Activated CD4-positive, alpha-beta T cell treated with anti-CD3 and anti-CD28 coated beads, Interleukin-2, amount 10 ng/mL, durations not matched to agents 24 days and 14 days (primary cell): ENCODE results near the gene RAB3B. TPM values are rescaled to one million over a fixed set of nuclear protein-coding genes. Genes with fewer than 3 reads are reported as not detected.
"Not testable (repeated sequence)": the region's sequence is repeated elsewhere in the genome, so short reads cannot be mapped to it uniquely, and the experiment has no call there.

Experiments used
- DNase-seq: peaks from one replicate; pipeline ENCODE4 v3.0.0; 2022
- H3K27ac Mint-ChIP-seq: one replicate; pipeline ENCODE4 v1.8.0; 2022; ENCODE audit warnings: mild to moderate bottlenecking, mixed read lengths
- H3K27me3 Mint-ChIP-seq: one replicate; pipeline ENCODE4 v1.8.0; 2022; ENCODE audit warnings: mixed read lengths
- H3K36me3 Mint-ChIP-seq: one replicate; pipeline ENCODE4 v1.8.0; 2022; ENCODE audit warnings: low read depth, mild to moderate bottlenecking, mixed read lengths
- H3K4me1 Mint-ChIP-seq: one replicate; pipeline ENCODE4 v1.8.0; 2021; ENCODE audit warnings: mixed read lengths
- H3K4me3 Mint-ChIP-seq: one replicate; pipeline ENCODE4 v1.8.0; 2022; ENCODE audit warnings: mild to moderate bottlenecking, moderate library complexity, mixed read lengths
- H3K9me3 Mint-ChIP-seq: one replicate; pipeline ENCODE4 v1.8.0; 2021; ENCODE audit warnings: mixed read lengths
- intact Hi-C: fragments of 100-400 bp; cut with micrococcal nuclease; formaldehyde crosslinking; loops from one replicate; pipeline ENCODE4 v1.15.1; 2023
- total RNA-seq: library from RNA; stranded (reverse); gene quantifications from 2 replicates; pipeline ENCODE4 v1.2.3, GENCODE V29; 2022

RAB3B gene
- total RNA-seq, 1 donor from 2014 or later: 0.02 TPM

DNA sequence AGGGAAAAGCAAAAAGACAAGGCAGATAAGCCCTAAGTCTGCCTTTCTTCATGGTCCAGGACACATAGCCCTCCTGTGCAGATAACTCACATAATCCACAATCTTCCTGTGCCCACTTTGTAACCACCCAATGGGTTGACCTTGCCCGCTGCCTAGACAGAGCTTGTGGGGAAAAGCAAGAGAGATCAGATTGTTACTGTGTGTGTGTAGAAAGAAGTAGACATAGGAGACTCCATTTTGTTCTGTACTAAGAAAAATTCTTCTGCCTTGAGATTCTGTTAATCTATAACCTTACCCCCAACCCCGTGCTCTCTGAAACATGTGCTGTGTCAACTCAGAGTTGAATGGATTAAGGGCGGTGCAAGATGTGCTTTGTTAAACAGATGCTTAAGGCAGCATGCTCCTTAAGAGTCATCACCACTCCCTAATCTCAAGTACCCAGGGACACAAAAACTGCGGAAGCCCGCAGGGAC is 15.6 kb upstream of the RAB3B start:
- H3K4me1 Mint-ChIP-seq, intact Hi-C loops, H3K27ac Mint-ChIP-seq, H3K9me3 Mint-ChIP-seq, H3K4me3 Mint-ChIP-seq, H3K36me3 Mint-ChIP-seq, DNase-seq: not testable (repeated sequence)
- H3K27me3 Mint-ChIP-seq: peaks cover 28% of the 10 kb centered on the region

DNA sequence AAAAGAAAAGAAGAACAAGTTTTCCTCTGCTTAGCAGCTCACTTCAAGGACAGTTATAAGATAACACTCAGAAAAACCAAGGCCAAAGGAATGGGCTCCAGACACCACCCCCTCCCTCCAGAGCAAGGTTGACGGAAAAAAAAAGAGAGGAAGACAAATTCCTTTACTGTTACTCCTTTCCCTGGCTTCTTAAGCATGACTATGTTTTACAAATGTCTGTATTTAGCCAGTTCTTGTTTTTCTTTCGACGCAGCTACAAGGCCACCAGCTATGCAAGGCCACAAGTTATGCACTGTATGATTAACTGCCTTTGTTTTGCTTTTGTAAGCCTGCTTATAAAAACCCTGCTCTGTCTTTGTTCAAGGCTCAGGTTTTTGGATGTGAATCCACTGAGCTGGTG is 15.0 kb upstream of the RAB3B start:
- H3K4me1 Mint-ChIP-seq, H3K36me3 Mint-ChIP-seq, H3K4me3 Mint-ChIP-seq, DNase-seq, intact Hi-C loops, H3K9me3 Mint-ChIP-seq, H3K27ac Mint-ChIP-seq: not testable (repeated sequence)
- peaks cover 28% of the 10 kb centered on the region for H3K27me3 Mint-ChIP-seq

DNA sequence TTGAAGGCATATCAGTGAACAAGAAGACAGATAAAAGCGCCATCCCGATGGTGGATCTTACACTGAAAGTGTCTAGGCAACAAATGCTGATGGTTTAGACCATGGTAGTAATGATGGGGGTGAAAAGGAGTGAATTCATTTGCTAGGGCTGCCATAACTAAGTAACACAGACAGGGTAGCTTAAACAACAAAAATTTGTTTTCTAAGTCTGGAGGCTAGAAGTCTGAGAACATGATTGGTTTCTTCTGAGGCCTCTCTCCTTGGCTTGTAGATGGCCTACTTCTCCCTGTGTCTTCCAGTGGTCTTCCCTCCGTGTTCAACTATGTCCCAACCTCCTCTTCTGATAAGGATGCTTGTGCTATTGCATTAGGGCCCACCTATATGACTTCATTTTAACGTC is 13.4 kb upstream of the RAB3B start:
- no peak for DNase-seq
- Mint-ChIP-seq H3K36me3 (no peaks in the 10 kb centered on the region), H3K4me3 (no peak overlapping the region), H3K4me1 (no peaks in the 10 kb centered on the region), H3K27me3 (peaks cover 28% of the 10 kb centered on the region), H3K9me3 (no peaks in the 10 kb centered on the region), H3K27ac (no peak overlapping the region)
- intact Hi-C loops: no loop called here

DNA sequence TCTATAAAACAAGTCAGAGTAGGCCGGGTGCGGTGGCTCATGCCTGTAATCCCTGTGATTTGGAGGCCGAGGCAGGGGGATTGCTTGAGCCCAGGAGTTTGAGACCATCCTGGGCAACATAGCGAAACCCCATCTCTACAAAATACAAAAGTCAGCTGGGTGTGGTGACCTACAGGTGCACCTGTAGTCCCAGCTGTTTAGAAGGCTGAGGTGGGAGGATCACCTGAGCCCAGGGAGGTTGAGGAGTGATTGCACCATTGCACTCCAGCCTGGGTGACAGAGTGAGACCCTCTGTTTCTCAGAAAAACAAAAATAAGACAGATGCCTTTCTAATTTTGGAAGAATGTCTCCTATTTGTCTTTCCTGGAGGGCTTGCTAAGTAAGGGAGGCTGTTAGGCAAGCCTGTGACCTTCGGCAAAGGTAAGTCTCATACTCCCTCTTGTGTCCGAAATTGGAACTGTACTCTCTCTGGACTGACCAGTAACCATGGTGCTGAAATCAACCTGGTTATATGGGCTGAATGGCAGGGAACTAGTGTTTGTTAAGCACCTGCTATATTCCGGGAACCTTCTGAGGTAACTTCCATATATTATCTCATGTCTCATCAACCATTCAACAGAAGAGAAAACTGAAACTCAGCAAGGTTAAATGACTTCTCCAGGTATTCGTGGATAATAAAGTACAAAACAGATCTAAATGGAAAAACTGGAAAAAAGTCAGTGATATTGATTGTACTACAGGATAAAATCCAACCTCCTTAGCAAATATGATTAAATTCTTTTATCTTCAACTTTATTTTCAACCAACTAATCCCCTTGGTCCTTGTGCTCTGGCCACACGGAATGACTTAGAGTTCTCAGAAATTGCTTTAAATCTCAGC is 11.8 kb upstream of the RAB3B start:
- H3K4me3 Mint-ChIP-seq: no peak overlapping the region
- H3K36me3 Mint-ChIP-seq: no peaks in the 10 kb centered on the region
- H3K27ac Mint-ChIP-seq: no peak overlapping the region
- peak; percentile 93 for DNase-seq
- intact Hi-C loops: loop anchor here (1.0 kb wide), 1 partner anchor 105 kb away; no protein-coding TSS in a partner anchor
- H3K9me3 Mint-ChIP-seq: no peaks in the 10 kb centered on the region
- no peaks in the 10 kb centered on the region for H3K4me1 Mint-ChIP-seq
- peaks cover 25% of the 10 kb centered on the region for H3K27me3 Mint-ChIP-seq

DNA sequence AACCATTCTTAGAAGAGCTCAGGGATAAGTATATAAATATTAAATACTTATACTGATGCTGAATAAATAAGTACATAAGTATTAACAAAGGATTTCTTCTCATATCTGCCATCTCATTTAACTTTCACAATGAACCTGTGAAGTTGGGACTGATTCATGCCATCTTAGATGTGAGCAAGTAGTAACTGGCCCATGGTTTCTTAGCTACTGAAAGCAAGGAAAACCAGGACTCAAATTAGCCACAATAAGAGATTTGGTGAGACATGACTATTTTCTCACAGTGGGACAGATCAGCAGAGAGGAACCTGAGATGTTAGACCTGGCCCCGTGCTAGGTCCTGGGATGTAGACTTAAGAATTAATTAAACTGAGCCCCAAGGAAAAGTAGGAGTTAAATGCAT is 8.2 kb upstream of the RAB3B start:
- no peaks in the 10 kb centered on the region for H3K9me3 Mint-ChIP-seq
- peaks cover 18% of the 10 kb centered on the region for H3K27me3 Mint-ChIP-seq
- no peak for DNase-seq
- intact Hi-C loops: no loop called here
- H3K4me1 Mint-ChIP-seq: no peaks in the 10 kb centered on the region
- H3K27ac Mint-ChIP-seq: no peak overlapping the region
- H3K36me3 Mint-ChIP-seq: no peaks in the 10 kb centered on the region
- H3K4me3 Mint-ChIP-seq: no peak overlapping the region

DNA sequence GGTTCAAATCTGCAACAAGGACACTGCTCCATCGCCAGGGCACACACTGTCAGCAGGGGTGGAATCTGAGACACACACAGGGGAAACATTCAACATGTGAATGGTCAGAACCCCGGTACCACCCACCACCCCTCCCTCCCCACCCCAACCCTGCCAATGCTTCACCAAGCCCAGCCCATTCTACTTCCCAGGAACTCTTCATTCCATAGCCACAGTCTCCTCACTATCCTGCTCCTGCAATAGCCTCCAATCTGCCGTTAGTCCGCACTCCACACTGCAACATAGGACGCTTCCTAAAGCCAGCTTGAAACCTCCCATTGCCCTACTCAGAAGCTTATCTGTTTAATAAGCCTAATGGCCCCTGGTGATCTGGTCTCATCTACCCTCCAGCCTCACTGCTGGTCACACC is 7.5 kb upstream of the RAB3B start:
- no peak for DNase-seq
- H3K4me1 Mint-ChIP-seq: no peaks in the 10 kb centered on the region
- H3K27me3 Mint-ChIP-seq: peaks cover 19% of the 10 kb centered on the region
- H3K4me3 Mint-ChIP-seq: no peak overlapping the region
- intact Hi-C loops: no loop called here
- no peak overlapping the region for H3K27ac Mint-ChIP-seq
- no peaks in the 10 kb centered on the region for H3K36me3 Mint-ChIP-seq
- no peaks in the 10 kb centered on the region for H3K9me3 Mint-ChIP-seq

DNA sequence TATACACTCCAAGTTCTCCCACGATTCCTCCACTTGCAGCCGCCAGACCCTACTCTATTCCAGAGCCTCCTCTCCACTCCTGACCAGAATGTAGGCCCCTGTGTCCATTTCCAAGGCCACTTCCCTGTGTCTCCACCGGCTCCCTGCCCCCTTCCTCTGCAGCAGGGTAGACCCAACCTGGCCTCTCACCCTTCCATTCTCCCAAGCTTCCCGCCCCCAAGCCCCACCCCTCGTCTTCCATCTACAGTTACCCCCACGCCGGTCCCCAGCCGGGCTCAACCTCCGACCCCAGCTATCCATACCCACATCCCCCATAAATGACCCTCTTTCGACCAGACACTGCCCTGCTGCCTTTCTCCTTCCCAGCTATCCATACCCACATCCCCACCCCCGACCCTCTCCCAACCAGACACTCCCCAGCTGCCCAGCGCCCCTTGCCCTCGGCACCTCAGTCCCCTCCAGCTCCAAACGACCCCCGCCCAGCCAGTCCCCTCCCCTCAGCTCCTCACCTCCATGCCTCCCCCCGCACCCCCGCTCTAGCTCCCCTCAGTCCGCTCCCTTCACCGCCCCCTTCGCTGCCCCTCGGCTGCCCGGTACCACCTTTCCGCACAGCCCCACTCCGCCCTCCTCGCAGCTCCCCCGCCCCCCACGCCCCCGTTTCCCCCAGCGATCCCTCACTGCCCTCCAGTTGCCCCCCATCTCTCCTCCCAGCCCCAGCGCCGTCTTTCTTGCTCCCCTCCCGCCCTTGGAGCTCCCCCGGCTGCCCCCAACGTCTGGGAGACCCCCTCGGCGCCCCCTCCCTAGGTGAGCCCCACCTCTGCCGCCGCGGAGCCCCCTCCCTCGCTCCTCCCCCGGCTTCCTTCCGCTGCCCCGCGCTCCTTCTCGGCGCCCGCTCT is 670 bp downstream of the RAB3B start:
- H3K9me3 Mint-ChIP-seq: no peaks in the 10 kb centered on the region
- DNase-seq: no peak
- H3K36me3 Mint-ChIP-seq: no peaks in the 10 kb centered on the region
- H3K27me3 Mint-ChIP-seq: peaks cover 50% of the 10 kb centered on the region
- peak overlapping the region; percentile 67 for H3K4me3 Mint-ChIP-seq
- H3K4me1 Mint-ChIP-seq: peaks cover 9% of the 10 kb centered on the region
- intact Hi-C loops: no loop called here
- no peak overlapping the region for H3K27ac Mint-ChIP-seq

DNA sequence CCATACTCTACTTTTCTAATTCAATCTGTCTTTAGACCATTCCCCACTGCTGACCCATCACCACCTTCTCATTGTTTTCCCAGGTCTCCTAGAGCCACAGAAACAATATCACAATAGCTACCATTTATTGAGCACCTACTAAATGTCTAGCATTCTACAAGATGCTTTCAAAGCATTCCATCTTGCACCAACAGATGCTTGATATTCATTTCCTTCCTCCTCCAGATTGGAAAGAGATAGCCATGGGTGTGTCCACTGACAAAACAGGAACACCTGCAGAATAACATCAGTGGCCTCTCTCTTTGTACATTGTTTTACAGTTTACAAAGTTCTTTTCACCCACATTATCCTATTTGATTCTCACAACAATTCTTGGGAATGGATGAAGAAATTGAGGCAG is 2.2 kb downstream of the RAB3B start:
- no peak overlapping the region for H3K4me3 Mint-ChIP-seq

DNA sequence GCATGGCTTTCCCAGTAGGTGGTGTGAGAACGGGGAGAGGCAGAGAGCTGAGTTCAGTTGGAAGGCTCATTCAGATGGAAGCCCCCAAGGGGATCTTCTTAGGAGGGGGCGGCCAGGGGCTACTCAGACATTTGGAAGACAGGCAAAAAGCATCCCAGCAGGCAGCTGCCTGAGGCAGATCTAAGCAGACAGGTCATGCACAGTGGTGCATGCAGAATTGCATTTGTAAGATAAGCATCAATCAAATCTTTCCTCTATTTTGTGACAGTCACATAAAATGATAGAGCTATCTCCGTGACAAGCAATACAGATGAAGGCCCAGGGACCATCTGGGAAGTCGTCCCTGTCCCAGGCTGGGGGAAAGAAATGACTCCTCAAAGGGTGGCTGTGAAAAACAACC is 3.8 kb downstream of the RAB3B start:
- Mint-ChIP-seq H3K27ac (no peak overlapping the region), H3K4me3 (no peak overlapping the region), H3K36me3 (no peaks in the 10 kb centered on the region), H3K9me3 (no peaks in the 10 kb centered on the region), H3K4me1 (peaks cover 9% of the 10 kb centered on the region), H3K27me3 (peaks cover 32% of the 10 kb centered on the region)
- intact Hi-C loops: no loop called here
- DNase-seq: no peak

More for the DNA sequence above, 2.2 kb downstream of the RAB3B start:
- no peak for DNase-seq
- H3K27me3 Mint-ChIP-seq: peaks cover 46% of the 10 kb centered on the region
- intact Hi-C loops: no loop called here
- peaks cover 9% of the 10 kb centered on the region for H3K4me1 Mint-ChIP-seq
- no peak overlapping the region for H3K27ac Mint-ChIP-seq
- H3K36me3 Mint-ChIP-seq: no peaks in the 10 kb centered on the region
- H3K9me3 Mint-ChIP-seq: no peaks in the 10 kb centered on the region

DNA sequence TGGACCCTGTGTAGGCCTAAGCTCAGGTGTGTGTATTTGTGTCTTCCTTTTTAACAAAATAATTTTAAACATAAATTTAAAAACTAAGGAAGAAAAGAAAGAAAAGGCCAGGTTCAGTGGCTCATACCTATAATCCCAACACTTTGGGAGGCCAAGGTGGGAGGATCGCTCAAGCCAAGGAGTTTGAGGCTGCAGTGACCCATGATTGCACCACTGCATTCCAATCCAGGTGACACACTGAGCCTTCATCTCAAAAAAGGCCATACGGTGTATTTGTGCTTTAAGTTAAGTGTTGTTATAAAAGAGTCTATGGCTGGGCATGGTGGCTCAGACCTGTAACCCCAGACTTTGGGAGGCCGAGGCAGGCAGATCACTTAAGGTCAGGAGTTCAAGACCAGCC is 8.3 kb downstream of the RAB3B start:
- intact Hi-C loops: no loop called here
- H3K27me3 Mint-ChIP-seq: peaks cover 9% of the 10 kb centered on the region
- H3K4me3 Mint-ChIP-seq: no peak overlapping the region
- H3K27ac Mint-ChIP-seq: no peak overlapping the region
- H3K4me1 Mint-ChIP-seq: no peaks in the 10 kb centered on the region
- no peaks in the 10 kb centered on the region for H3K36me3 Mint-ChIP-seq
- no peaks in the 10 kb centered on the region for H3K9me3 Mint-ChIP-seq
- DNase-seq: no peak

DNA sequence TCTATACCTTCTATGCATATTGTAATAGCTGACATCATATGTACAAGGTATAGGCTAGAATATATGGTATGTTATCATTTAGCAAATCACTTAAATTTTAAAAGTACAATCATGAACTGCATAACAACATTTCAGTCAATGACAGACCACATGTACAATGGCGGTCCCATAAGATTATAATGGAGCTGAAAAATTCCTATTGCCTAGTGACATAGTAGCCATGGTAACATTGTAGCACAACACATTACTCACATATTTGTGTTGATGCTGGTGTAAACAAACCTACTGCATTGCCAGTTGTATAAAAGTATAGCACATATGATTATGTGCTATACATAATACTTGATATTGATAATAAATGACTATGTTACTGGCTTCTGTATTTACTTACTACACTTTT is 8.9 kb downstream of the RAB3B start:
- intact Hi-C loops: no loop called here
- peaks cover 8% of the 10 kb centered on the region for H3K27me3 Mint-ChIP-seq
- no peaks in the 10 kb centered on the region for H3K4me1 Mint-ChIP-seq

DNA sequence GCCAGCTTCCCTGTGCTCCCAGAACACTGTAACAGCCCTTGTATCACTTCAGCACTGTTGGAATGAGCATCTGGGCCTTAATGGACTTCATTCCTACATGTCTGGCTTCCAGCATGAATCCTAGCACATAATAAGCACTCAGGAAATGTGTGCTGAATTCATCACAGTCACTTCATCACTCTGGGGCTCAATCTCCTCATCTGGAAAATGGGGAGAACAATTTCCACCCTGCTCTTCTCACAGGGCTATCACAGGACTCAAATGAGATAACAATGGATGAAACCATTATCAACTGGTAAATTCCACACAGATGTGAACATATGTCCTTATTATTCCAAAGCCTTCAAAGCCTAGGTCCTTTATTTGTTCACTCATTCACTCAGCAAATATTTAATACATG is 12.4 kb downstream of the RAB3B start:
- H3K27ac Mint-ChIP-seq: no peak overlapping the region
- no peak overlapping the region for H3K4me3 Mint-ChIP-seq
- H3K4me1 Mint-ChIP-seq: peaks cover 4% of the 10 kb centered on the region
- DNase-seq: no peak
- H3K9me3 Mint-ChIP-seq: no peaks in the 10 kb centered on the region
- no peaks in the 10 kb centered on the region for H3K36me3 Mint-ChIP-seq
- H3K27me3 Mint-ChIP-seq: peaks cover 8% of the 10 kb centered on the region
- intact Hi-C loops: no loop called here

More for the DNA sequence above, 8.9 kb downstream of the RAB3B start:
- no peak overlapping the region for H3K27ac Mint-ChIP-seq
- no peak for DNase-seq
- no peak overlapping the region for H3K4me3 Mint-ChIP-seq
- no peaks in the 10 kb centered on the region for H3K36me3 Mint-ChIP-seq
- no peaks in the 10 kb centered on the region for H3K9me3 Mint-ChIP-seq

DNA sequence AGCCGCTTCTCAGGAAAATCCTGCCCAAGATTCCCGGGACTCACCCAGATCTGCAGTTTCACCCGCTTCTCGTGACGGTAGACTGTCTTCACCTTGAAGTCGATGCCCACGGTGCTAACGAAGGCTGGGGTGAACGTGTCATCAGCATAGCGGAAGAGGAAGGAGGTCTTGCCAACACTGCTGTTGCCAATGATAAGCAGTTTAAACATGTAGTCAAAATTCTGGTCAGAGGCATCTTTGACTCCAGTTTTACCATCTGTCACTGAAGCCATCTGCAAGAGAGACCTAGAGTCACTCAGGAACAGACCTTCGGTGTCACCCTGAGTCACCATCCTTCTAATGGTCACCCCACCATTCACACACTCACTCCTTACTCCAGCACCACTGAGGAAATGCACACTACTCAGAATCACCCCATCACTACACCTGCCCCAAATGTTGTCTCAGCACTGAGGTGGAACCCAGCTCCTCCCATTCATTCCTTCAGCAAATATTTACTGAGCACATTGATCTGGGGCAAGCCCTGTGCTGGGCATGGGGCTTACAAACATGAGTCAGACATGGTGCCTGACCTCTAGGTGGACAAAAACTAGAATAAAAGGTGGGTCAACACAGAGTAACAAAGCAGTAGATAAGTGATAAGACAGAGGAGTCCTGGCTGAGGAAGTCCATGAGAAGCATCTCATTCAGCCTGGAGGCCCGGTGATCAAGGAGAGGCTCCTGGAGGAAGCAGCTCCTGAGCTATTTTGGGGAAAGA is 13.5 kb downstream of the RAB3B start:
- H3K36me3 Mint-ChIP-seq: no peaks in the 10 kb centered on the region
- peaks cover 4% of the 10 kb centered on the region for H3K4me1 Mint-ChIP-seq
- intact Hi-C loops: no loop called here
- H3K9me3 Mint-ChIP-seq: no peaks in the 10 kb centered on the region
- peaks cover 8% of the 10 kb centered on the region for H3K27me3 Mint-ChIP-seq
- no peak for DNase-seq
- H3K4me3 Mint-ChIP-seq: no peak overlapping the region
- no peak overlapping the region for H3K27ac Mint-ChIP-seq
